Adipocyte (in vitro differentiated cells): Measurements from ENCODE around the gene ENG.

Source experiments
- DNase-seq: peaks from one replicate; pipeline ENCODE4 v3.0.0-alpha.2; 2015; ENCODE audit warnings: low read depth
- H3K27me3 ChIP-seq: replicated peaks from 2 replicates; pipeline ENCODE4 v1.7.0; 2013; ENCODE audit warnings: mild to moderate bottlenecking, low read length, moderate library complexity; ENCODE audit not compliant: control insufficient read depth, insufficient read depth
- H3K36me3 ChIP-seq: 2 replicates; pipeline ENCODE4 v1.7.0; 2013; ENCODE audit warnings: low read length, mild to moderate bottlenecking, moderate library complexity; ENCODE audit not compliant: control insufficient read depth, insufficient read depth, severe bottlenecking
- H3K4me1 ChIP-seq: 2 replicates; pipeline ENCODE4 v1.7.0; 2013; ENCODE audit warnings: mild to moderate bottlenecking, low read length, moderate library complexity; ENCODE audit not compliant: control insufficient read depth, insufficient read depth
- H3K4me3 ChIP-seq: 2 replicates; pipeline ENCODE4 v1.7.0; 2013; ENCODE audit warnings: mild to moderate bottlenecking, low read length, moderate library complexity
- H3K9ac ChIP-seq: 2 replicates; pipeline ENCODE4 v1.7.0; 2013; ENCODE audit warnings: mild to moderate bottlenecking, low read length, moderate library complexity
- H3K9me3 ChIP-seq: 2 replicates; pipeline ENCODE4 v1.7.0; 2013; ENCODE audit warnings: mild to moderate bottlenecking, low read length, moderate library complexity; ENCODE audit not compliant: control insufficient read depth

ENG gene

DNA sequence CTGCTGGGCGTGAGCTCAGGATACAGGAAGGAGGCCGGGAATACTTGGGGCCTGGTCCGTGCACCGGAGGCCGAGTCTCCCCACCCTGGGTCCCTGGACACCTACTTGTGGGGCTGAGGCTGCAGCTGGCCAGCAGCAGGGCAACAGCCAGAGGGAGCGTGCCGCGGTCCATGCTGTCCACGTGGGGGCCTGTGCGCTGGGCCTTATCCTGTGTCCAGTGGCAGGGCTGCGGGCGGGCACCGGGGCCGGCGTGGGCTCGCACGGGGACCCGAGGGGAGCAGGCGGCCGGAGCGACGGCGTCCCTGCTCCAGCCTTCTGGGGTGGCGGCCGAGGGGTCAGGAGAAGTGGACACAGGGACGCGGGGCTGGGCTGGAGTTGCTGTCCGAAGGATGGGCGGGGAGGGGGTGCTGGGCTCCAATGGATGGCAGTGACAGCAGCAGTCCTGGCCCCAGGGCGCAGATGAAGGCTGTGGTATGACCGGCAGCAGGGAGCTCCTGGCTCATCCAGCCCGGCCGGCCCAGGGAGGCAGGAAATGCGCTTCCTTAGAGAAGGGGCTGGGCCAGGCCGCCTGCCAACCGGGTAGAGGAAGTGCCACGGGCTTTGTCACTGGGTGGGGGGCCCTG lies at the start of gene ENG:
Gene ENG, minus strand, starts transcription at position 475 of the 623 bp plus-strand sequence. Its CDS starts 303 bp downstream, at position 172.
- H3K27me3 ChIP-seq = no peaks in the 10 kb centered on the region
- H3K4me3 ChIP-seq = peak within 1 kb of the TSS; percentile 96
- H3K9me3 ChIP-seq = peaks cover 3% of the 10 kb centered on the region
- H3K9ac ChIP-seq = peak within 1 kb of the TSS; percentile 99
- peak; percentile 81 for DNase-seq
- peaks cover 60% of the 10 kb centered on the region for H3K4me1 ChIP-seq
- peaks cover 28% of the 10 kb centered on the region for H3K36me3 ChIP-seq

GRCh38 chr9:127903557-127904475 lies 49.4 kb upstream of the ENG start:
- Histone ChIP-seq H3K4me1 (peaks cover 59% of the 10 kb centered on the region), H3K36me3 (peaks cover 12% of the 10 kb centered on the region), H3K9me3 (no peaks in the 10 kb centered on the region), H3K4me3 (no peak overlapping the region), H3K27me3 (no peaks in the 10 kb centered on the region), H3K9ac (peak overlapping the region; percentile 60)
- no peak for DNase-seq

- Histone ChIP-seq H3K27me3 (no peaks in the 10 kb centered on the region), H3K9ac (peak within 1 kb of the TSS; percentile 100), H3K36me3 (peaks cover 21% of the 10 kb centered on the region), H3K4me3 (peak within 1 kb of the TSS; percentile 92), H3K4me1 (peaks cover 52% of the 10 kb centered on the region), H3K9me3 (no peaks in the 10 kb centered on the region)
- DNase-seq = peak; percentile 94
Measured at GRCh38 chr9:127899128-127899943, 44.9 kb upstream of the ENG start, which contains the start of gene ST6GALNAC6. Gene ST6GALNAC6, minus strand, starts transcription at chr9:127899603. Its CDS starts 1,622 bp downstream, at chr9:127897981.

- Histone ChIP-seq H3K9ac (peak overlapping the region; percentile 100), H3K27me3 (no peaks in the 10 kb centered on the region), H3K9me3 (no peaks in the 10 kb centered on the region), H3K4me3 (peak overlapping the region; percentile 92), H3K4me1 (peaks cover 45% of the 10 kb centered on the region), H3K36me3 (peaks cover 29% of the 10 kb centered on the region)
- DNase-seq = peak; percentile 75
Measured at GRCh38 chr9:127898433-127899127, 44.1 kb upstream of the ENG start.

DNA sequence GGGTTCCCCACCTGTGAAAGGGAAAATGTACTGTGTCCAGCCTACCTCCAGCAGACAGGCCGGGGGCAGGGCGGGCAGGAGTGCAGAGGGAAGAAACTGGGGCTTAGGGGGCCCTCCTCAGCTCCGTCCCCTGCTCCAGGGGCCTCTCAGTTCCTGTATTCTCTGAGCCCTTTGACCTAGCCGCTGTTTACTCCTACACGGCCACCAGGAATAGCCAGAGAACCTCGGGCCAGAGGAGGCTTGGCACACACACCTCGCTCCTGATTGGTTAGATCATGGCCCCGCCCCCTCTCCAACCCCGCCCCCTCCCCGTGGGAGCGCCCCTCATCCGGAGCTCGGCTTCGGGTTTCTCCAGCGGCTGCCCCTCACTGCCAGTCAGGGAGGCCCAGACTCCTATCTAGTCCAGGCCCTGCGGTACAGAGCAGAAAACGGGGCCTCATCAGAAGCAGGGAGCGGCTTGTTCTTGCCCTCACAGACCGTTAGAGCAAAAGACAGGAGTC lies 42.8 kb upstream of the ENG start:
- H3K4me3 ChIP-seq = peak overlapping the region; percentile 92
- peak overlapping the region; percentile 100 for H3K9ac ChIP-seq

DNA sequence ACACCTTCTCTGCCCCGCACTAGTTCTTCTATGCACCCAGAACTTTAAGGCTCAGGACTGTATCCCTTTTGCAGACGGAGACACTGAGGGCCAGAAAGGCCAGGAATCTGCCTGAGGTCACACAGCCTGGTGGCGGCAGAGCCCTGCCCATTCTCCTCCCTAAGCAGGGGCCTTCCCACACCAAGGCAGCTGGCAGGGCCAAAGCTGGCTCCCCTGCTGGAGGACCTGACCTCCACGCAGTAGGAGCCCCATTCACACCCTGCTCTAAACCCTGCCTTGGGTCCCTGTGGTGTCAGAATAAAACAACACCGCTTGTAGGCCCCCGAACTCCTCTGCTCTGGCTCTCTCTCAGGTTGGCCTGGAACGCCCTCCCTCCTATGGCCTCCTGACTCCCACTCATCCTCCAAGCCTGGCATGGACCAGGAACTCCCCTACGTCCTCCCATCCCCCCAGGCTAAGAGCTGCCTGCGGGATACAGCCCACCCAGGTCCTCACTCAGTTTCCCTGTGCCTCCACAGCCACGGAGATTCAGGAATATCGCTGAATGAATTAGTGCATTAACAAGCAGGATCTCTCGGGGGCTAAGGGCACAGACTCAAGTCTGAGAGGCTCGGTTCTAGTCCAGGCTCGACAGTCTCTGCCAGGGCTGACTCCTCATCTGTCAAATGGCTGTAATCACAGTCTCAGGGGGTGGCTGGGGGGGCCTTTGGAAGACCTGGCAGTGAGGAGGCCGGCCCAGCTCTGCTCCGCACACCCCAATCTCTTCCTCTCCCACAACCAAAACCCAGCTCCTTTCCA lies 42.1 kb upstream of the ENG start:
- DNase-seq = no peak
- peaks cover 46% of the 10 kb centered on the region for H3K36me3 ChIP-seq
- no peaks in the 10 kb centered on the region for H3K9me3 ChIP-seq
- peak overlapping the region; percentile 81 for H3K4me3 ChIP-seq
- H3K9ac ChIP-seq = peak overlapping the region; percentile 89
- no peaks in the 10 kb centered on the region for H3K27me3 ChIP-seq
- H3K4me1 ChIP-seq = peaks cover 35% of the 10 kb centered on the region

More for the DNA sequence above, 42.8 kb upstream of the ENG start:
- DNase-seq = peak; percentile 91
- Histone ChIP-seq H3K27me3 (no peaks in the 10 kb centered on the region), H3K9me3 (no peaks in the 10 kb centered on the region), H3K36me3 (peaks cover 42% of the 10 kb centered on the region), H3K4me1 (peaks cover 39% of the 10 kb centered on the region)

DNA sequence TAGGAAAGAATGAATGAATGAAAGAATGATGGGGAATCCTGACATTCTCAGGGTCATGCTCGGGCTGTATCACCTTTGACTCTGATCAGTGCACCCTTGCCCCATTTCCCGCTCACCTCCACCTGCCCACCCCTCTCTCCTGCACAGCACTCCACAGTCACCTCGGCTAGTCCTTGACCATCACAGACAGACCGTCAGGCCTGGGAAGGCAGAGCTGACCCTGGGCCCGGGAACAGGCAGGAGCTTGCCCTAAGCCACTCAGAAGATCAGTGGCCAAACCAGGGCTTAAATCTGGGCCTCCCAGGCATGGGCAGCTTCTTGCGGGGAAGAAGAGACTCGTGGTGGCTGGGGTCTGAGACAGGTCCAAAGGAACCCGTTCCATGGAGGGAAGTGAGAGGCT lies 41.4 kb upstream of the ENG start:
- Histone ChIP-seq H3K4me3 (peak overlapping the region; percentile 81), H3K9ac (peak overlapping the region; percentile 89), H3K27me3 (no peaks in the 10 kb centered on the region), H3K36me3 (peaks cover 52% of the 10 kb centered on the region), H3K4me1 (peaks cover 32% of the 10 kb centered on the region), H3K9me3 (no peaks in the 10 kb centered on the region)
- no peak for DNase-seq

GRCh38 chr9:127893392-127893791 lies 38.9 kb upstream of the ENG start:
- H3K9ac ChIP-seq = no peak overlapping the region
- DNase-seq = no peak
- no peaks in the 10 kb centered on the region for H3K9me3 ChIP-seq
- no peaks in the 10 kb centered on the region for H3K27me3 ChIP-seq
- H3K36me3 ChIP-seq = peaks cover 75% of the 10 kb centered on the region
- peaks cover 25% of the 10 kb centered on the region for H3K4me1 ChIP-seq
- H3K4me3 ChIP-seq = no peak overlapping the region

GRCh38 chr9:127892831-127893230 lies 38.4 kb upstream of the ENG start:
- no peak for DNase-seq

DNA sequence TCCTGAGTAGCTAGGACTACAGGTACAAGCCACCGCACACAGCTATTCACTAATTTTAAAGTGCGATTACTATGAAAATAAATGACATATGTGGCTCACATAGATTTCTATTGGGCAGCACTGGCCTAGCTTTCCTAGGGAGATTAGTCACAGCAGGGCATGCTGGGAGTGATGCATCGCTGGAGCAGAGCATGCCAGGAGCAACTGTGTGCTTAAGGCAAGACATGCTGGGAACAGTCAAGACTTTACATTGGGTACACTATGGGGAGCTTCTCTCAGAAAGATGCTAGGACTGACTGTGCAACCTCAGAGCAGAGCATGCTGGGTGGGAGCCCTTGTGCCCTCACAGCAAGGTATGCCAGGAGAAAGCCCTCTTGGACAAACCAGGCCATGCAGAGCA lies 35.6 kb upstream of the ENG start:
- no peak for DNase-seq
- Histone ChIP-seq H3K4me1 (peaks cover 3% of the 10 kb centered on the region), H3K9ac (no peak overlapping the region), H3K36me3 (peaks cover 91% of the 10 kb centered on the region), H3K27me3 (no peaks in the 10 kb centered on the region), H3K4me3 (no peak overlapping the region), H3K9me3 (no peaks in the 10 kb centered on the region)

More at GRCh38 chr9:127892831-127893230, 38.4 kb upstream of the ENG start:
- Histone ChIP-seq H3K4me3 (no peak overlapping the region), H3K4me1 (peaks cover 23% of the 10 kb centered on the region), H3K9ac (no peak overlapping the region), H3K27me3 (no peaks in the 10 kb centered on the region), H3K36me3 (peaks cover 78% of the 10 kb centered on the region), H3K9me3 (no peaks in the 10 kb centered on the region)
